Fibroblast of lung (primary cell): Measurements from ENCODE around the gene GLG1.

Source experiments
- CTCF ChIP-seq, 2 donors: IDR thresholded peaks in 1 of 2; conservative IDR thresholded peaks in 1 of 2; 1 replicate in 1 of 2; 2 replicates in 1 of 2; pipeline ENCODE4 v1.5.1; 2011 to 2012; ENCODE audit warnings: low read length in 2 of 2, control low read depth in 1 of 2, inconsistent platforms in 1 of 2, low read depth in 1 of 2, mild to moderate bottlenecking in 1 of 2
- EZH2 ChIP-seq: IDR thresholded peaks from 2 replicates; pipeline ENCODE4 v1.5.1; 2012; ENCODE audit warnings: low read length, control low read depth, mild to moderate bottlenecking; ENCODE audit errors: missing control alignments

GRCh38 chr16:74447578-74447977, 159.3 kb downstream of the GLG1 start:
- TF ChIP-seq CTCF (conservative IDR thresholded peaks at IDR 0.05 in 1 of 2, IDR thresholded peaks at IDR 0.05 in 1 of 2; ENCODE audit: low read depth in 1 of 2, low read length in 2 of 2) (no peak), EZH2 (no peak)
